ENCODE data around the gene EXOC4. TPM values are rescaled to one million over a fixed set of nuclear protein-coding genes. Genes with fewer than 3 reads are reported as not detected.

The EXOC4 gene
- total RNA-seq, 1 donor from 2014 or later, result 79.6 TPM

GRCh38 chr7:133912916-133913697 lies 660.2 kb downstream of the EXOC4 start:
- intact Hi-C loops (cut with micrococcal nuclease), result no loop called here

- intact Hi-C loops (cut with micrococcal nuclease), result no loop called here
Observed at GRCh38 chr7:133916621-133917020, 663.7 kb downstream of the EXOC4 start.

GRCh38 chr7:133919810-133920209 lies 666.9 kb downstream of the EXOC4 start:
- intact Hi-C loops (cut with micrococcal nuclease), result no loop called here

- intact Hi-C loops (cut with micrococcal nuclease), result no loop called here
Observed at GRCh38 chr7:133921635-133922182, 668.8 kb downstream of the EXOC4 start.

- intact Hi-C loops (cut with micrococcal nuclease), result no loop called here
Observed at GRCh38 chr7:133923974-133924373, 671.1 kb downstream of the EXOC4 start.

- intact Hi-C loops (cut with micrococcal nuclease), result no loop called here
Observed at GRCh38 chr7:133931053-133931452, 678.2 kb downstream of the EXOC4 start.

- intact Hi-C loops (cut with micrococcal nuclease), result no loop called here
Observed at GRCh38 chr7:133932591-133932990, 679.7 kb downstream of the EXOC4 start.

- intact Hi-C loops (cut with micrococcal nuclease), result no loop called here
Observed at GRCh38 chr7:133934262-133934976, 681.5 kb downstream of the EXOC4 start.

GRCh38 chr7:133934977-133935330 lies 682.1 kb downstream of the EXOC4 start:
- intact Hi-C loops (cut with micrococcal nuclease), result no loop called here

- intact Hi-C loops (cut with micrococcal nuclease), result no loop called here
Observed at GRCh38 chr7:133936074-133936473, 683.2 kb downstream of the EXOC4 start.

- intact Hi-C loops (cut with micrococcal nuclease), result no loop called here
Observed at GRCh38 chr7:133937786-133938185, 684.9 kb downstream of the EXOC4 start.

GRCh38 chr7:133940368-133940767 lies 687.5 kb downstream of the EXOC4 start:
- intact Hi-C loops (cut with micrococcal nuclease), result no loop called here

GRCh38 chr7:133941496-133941895 lies 688.6 kb downstream of the EXOC4 start:
- intact Hi-C loops (cut with micrococcal nuclease), result no loop called here

GRCh38 chr7:133945497-133945896 lies 692.6 kb downstream of the EXOC4 start:
- intact Hi-C loops (cut with micrococcal nuclease), result no loop called here

- intact Hi-C loops (cut with micrococcal nuclease), result no loop called here
Observed at GRCh38 chr7:133947458-133948254, 694.8 kb downstream of the EXOC4 start.

GRCh38 chr7:133948588-133948987 lies 695.7 kb downstream of the EXOC4 start:
- intact Hi-C loops (cut with micrococcal nuclease), result no loop called here

GRCh38 chr7:133950855-133951254 lies 698.0 kb downstream of the EXOC4 start:
- intact Hi-C loops (cut with micrococcal nuclease), result no loop called here

- intact Hi-C loops (cut with micrococcal nuclease), result no loop called here
Observed at GRCh38 chr7:133955208-133955607, 702.3 kb downstream of the EXOC4 start.

- intact Hi-C loops (cut with micrococcal nuclease), result no loop called here
Observed at GRCh38 chr7:133957845-133958244, 705.0 kb downstream of the EXOC4 start.

GRCh38 chr7:133958822-133959221 lies 705.9 kb downstream of the EXOC4 start:
- intact Hi-C loops (cut with micrococcal nuclease), result no loop called here

- intact Hi-C loops (cut with micrococcal nuclease), result no loop called here
Observed at GRCh38 chr7:133959505-133959904, 706.6 kb downstream of the EXOC4 start.

GRCh38 chr7:133961724-133962123 lies 708.8 kb downstream of the EXOC4 start:
- intact Hi-C loops (cut with micrococcal nuclease), result no loop called here
